ENCODE results near the gene COMMD7. TPM values are rescaled to one million over a fixed set of nuclear protein-coding genes. Genes with fewer than 3 reads are reported as not detected.
A peak's percentile ranks its signal among the peaks of the same experiment; 100 is the strongest.

Gene COMMD7
- total and polyA plus RNA-seq, 9 of the 15 experiments (the other 6 are each of a cell fraction or from before 2014, with no cell fraction given), result 11.9 to 69.1 (median 34.7) TPM

GRCh38 chr20:32652739-32653526 is 90.3 kb downstream of the COMMD7 start (continued):
- TF ChIP-seq ATF6 (CRISPR knock-in tag; IDR thresholded peaks at IDR 0.05) (peak; percentile 83; the same call in 1 of the 2 replicates), PYGO2 (tag; IDR thresholded peaks at IDR 0.05) (no peak), ZBTB34 (CRISPR knock-in tag; IDR thresholded peaks at IDR 0.05) (no peak), ZNF780A (CRISPR knock-in tag; IDR thresholded peaks at IDR 0.05) (no peak), CTCF (IDR thresholded peaks at IDR 0.05 in 2 of 3, conservative IDR thresholded peaks at IDR 0.05 in 1 of 3; ENCODE audit: insufficient read depth in 2 of 3, low read depth in 1 of 3, low read length in 3 of 3) (peak; percentile 97 to 98 (median 97)), CHD2 (IDR thresholded peaks at IDR 0.05; ENCODE audit: low read depth, low read length) (no peak), BRCA1 (IDR thresholded peaks at IDR 0.05) (no peak), BRCA1 (CRISPR knock-in tag; IDR thresholded peaks at IDR 0.05) (no peak), ZNF12 (CRISPR knock-in tag; IDR thresholded peaks at IDR 0.05) (no peak), NELFE (IDR thresholded peaks at IDR 0.05; ENCODE audit: insufficient read depth, insufficient read length) (no peak), HDAC6 (IDR thresholded peaks at IDR 0.05; ENCODE audit: low read depth, low read length) (no peak), TAF9B (IDR thresholded peaks at IDR 0.05; ENCODE audit: partially characterized antibody) (no peak), CREB5 (CRISPR knock-in tag; IDR thresholded peaks at IDR 0.05) (no peak), TBL1XR1 (IDR thresholded peaks at IDR 0.05; ENCODE audit: low read length in 2 of 2) (0 out of 4 replicates have a peak, but pooled peaks of 1 of the 2 experiments have one; percentile 51), BRF2 (IDR thresholded peaks at IDR 0.05; ENCODE audit: borderline replicate concordance, insufficient read depth, insufficient read length) (no peak), XRCC5 (IDR thresholded peaks at IDR 0.05; ENCODE audit: low read depth, low read length) (0 out of 2 replicates have a peak, but pooled peaks have one; percentile 30), MYC (IDR thresholded peaks at IDR 0.05; ENCODE audit: low read depth, low read length) (peak; percentile 45; the same call in 1 of the 2 replicates), MYC (CRISPR knock-in tag; IDR thresholded peaks at IDR 0.05; ENCODE audit: borderline replicate concordance, low read depth) (no peak), HIVEP1 (CRISPR knock-in tag; IDR thresholded peaks at IDR 0.05) (no peak), TGIF2 (CRISPR knock-in tag; IDR thresholded peaks at IDR 0.05) (no peak), ZNF316 (IDR thresholded peaks at IDR 0.05) (no peak)
